ENCODE results near the gene IL3RA. TPM values are rescaled to one million over a fixed set of nuclear protein-coding genes. Genes with fewer than 3 reads are reported as not detected.

Gene IL3RA
- total RNA-seq, result 1 to 10 TPM; 2.4 to 3.2 TPM

DNA sequence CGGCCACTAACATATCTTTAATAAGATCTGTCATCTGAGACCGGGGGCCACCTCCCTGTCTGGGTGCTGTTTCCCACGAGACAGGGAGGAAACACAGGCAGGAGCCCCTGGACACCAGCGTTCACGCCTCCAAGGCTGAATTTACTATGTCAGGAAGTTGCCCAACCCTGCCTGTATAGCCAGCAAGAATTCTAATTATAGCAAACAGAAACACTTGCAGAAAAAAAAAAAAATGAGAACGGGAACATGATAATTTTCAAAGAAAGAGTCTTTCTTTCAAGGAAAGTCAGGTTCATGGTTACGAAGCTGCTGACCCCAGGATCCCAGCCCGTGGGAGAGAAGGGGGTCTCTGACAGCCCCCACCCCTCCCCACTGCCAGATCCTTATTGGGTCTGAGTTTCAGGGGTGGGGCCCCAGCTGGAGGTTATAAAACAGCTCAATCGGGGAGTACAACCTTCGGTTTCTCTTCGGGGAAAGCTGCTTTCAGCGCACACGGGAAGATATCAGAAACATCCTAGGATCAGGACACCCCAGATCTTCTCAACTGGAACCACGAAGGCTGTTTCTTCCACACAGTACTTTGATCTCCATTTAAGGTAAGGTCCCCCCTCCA, at the start of gene IL3RA:
Gene IL3RA, plus strand, starts transcription at position 455 of the 613 bp plus-strand sequence. CDS start 4,981 bp downstream, outside the sequence.
- peak within 1 kb of the TSS; percentile 60 to 66 for H3K27ac ChIP-seq
- peaks cover 0 to 7% of the 10 kb centered on the region in 2 donors for H3K4me1 ChIP-seq
- no peaks in the 10 kb centered on the region for H3K27me3 ChIP-seq
- peak within 1 kb of the TSS; percentile 35 to 45 for H3K4me3 ChIP-seq
- TF ChIP-seq, protein P1, sequence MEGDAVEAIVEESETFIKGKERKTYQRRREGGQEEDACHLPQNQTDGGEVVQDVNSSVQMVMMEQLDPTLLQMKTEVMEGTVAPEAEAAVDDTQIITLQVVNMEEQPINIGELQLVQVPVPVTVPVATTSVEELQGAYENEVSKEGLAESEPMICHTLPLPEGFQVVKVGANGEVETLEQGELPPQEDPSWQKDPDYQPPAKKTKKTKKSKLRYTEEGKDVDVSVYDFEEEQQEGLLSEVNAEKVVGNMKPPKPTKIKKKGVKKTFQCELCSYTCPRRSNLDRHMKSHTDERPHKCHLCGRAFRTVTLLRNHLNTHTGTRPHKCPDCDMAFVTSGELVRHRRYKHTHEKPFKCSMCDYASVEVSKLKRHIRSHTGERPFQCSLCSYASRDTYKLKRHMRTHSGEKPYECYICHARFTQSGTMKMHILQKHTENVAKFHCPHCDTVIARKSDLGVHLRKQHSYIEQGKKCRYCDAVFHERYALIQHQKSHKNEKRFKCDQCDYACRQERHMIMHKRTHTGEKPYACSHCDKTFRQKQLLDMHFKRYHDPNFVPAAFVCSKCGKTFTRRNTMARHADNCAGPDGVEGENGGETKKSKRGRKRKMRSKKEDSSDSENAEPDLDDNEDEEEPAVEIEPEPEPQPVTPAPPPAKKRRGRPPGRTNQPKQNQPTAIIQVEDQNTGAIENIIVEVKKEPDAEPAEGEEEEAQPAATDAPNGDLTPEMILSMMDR (IDR thresholded peaks at IDR 0.05), result no peak
- no peak for DNase-seq (ENCODE audit: low spot score)
- peaks cover 0 to 13% of the 10 kb centered on the region in 2 donors for H3K9me3 ChIP-seq
- H3K36me3 ChIP-seq, result no peaks in the 10 kb centered on the region

DNA sequence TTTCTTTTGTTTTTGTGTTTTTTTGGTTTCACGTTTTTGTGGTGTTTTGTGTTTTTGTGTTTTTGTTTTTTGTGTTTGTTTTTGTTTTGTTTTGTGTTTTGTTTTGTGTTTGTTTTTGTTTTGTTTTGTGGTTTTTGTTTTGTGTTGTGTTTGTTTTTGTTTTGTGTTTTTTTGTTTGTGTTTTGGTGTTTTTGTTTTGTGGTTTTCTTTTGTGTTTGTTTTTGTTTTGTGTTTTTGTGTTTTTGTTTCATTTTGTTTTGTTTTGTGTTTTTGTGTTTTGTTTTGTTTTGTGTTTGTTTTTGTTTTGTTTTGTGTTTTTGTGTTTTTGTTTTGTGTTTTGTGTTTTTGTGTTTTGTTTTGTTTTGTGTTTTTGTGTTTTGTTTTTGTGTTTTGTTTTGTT, 47.0 kb upstream of the IL3RA start:
- Histone ChIP-seq H3K27me3 (no peaks in the 10 kb centered on the region), H3K4me1 (no peaks in the 10 kb centered on the region)

GRCh38 chrX:1291110-1291740, 45.4 kb upstream of the IL3RA start:
- Histone ChIP-seq H3K27me3 (no peaks in the 10 kb centered on the region), H3K9me3 (peaks cover 0 to 5% of the 10 kb centered on the region in 2 donors), H3K36me3 (no peaks in the 10 kb centered on the region), H3K4me1 (no peaks in the 10 kb centered on the region), H3K4me3 (no peak overlapping the region), H3K27ac (no peak overlapping the region)
- TF ChIP-seq, protein P1 (IDR thresholded peaks at IDR 0.05), result no peak
- DNase-seq (ENCODE audit: low spot score), result no peak

More for the DNA sequence above, 47.0 kb upstream of the IL3RA start:
- no peak overlapping the region for H3K27ac ChIP-seq
- no peaks in the 10 kb centered on the region for H3K36me3 ChIP-seq
- H3K4me3 ChIP-seq, result no peak overlapping the region
- peaks cover 0 to 5% of the 10 kb centered on the region in 2 donors for H3K9me3 ChIP-seq
- TF ChIP-seq, protein P1 (IDR thresholded peaks at IDR 0.05), result no peak
- DNase-seq (ENCODE audit: low spot score), result no peak

DNA sequence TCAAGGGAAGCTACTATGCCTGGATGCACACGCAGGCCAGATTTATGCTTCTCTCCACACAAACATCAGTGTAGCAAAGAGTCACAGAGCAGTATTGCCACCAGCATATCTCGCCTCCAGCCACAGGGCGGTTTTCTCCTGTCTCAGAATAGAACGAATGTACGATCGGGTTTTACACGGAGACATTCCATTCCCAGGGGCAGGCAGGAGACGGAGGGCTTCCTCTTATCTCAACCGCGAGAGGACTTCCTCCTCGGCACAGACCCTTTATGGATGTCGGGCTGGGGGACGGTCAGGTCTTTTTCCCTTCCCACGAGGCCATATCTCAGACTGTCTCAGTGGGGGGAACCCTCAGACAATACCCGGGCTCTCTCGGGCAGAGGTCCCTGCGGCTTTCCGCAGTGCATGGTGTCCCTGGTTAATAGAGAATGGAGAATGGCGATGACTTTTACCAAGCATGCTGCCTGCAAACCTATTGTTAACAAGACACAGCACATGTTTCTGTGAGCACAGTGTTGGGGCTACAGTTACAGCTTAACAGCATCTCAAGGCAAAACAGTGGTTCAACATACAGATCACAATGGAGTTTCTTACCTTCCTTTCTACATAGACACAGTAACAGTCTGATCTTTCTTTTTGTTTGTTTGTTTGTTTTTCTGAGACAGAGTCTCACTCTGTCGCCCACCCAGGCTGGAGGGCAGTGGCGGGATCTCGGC, 43.9 kb upstream of the IL3RA start:
- Histone ChIP-seq H3K27ac (no peak overlapping the region), H3K9me3 (peaks cover 0 to 5% of the 10 kb centered on the region in 2 donors), H3K4me1 (no peaks in the 10 kb centered on the region), H3K27me3 (no peaks in the 10 kb centered on the region), H3K36me3 (no peaks in the 10 kb centered on the region), H3K4me3 (no peak overlapping the region)
- TF ChIP-seq, protein P1 (IDR thresholded peaks at IDR 0.05), result no peak
- DNase-seq (ENCODE audit: low spot score), result no peak

DNA sequence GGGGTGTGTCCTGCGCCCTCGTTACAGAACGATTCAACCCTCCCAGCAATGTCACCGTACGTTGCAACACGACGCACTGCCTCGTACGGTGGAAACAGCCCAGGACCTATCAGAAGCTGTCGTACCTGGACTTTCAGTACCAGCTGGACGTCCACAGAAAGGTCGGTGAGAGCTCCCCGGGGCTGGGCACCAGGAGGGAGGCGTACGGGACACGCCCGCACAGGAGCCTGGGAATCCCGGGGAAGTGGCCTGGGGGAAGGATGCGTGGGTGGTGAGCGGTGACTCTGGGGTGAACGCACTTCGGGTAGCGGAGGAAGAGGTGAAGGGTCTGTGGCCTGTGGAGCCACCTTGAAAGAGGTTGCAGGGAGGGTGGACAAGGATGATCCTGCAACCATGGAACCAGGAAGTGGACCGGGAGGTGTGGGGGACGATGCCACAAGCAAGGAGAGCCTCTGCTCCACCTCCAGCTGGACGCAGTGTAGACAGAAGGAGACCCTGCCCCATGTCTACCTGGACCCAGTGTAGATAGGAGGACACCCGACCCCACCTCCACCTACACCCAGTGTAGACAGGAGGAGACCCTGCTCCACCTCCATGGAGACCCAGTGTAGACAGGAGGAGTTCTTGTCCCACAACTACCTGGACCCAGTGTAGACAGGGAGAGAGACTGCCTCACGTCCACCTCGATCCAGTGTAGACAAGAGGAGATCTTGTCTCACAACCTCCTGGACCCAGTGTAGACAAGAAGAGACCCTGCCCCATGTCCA, 42.1 kb upstream of the IL3RA start:
- Histone ChIP-seq H3K4me3 (no peak overlapping the region), H3K27me3 (no peaks in the 10 kb centered on the region), H3K36me3 (no peaks in the 10 kb centered on the region), H3K27ac (no peak overlapping the region), H3K9me3 (peaks cover 0 to 5% of the 10 kb centered on the region in 2 donors), H3K4me1 (no peaks in the 10 kb centered on the region)
- TF ChIP-seq, protein P1 (IDR thresholded peaks at IDR 0.05), result no peak
- no peak for DNase-seq (ENCODE audit: low spot score)
